Activated CD4-positive, alpha-beta T cell treated with anti-CD3 and anti-CD28 coated beads, Interleukin-2, amount 50 U/mL, for 48 hours (primary cell): ENCODE results near the gene TYMS.
A peak's percentile ranks its signal among the peaks of the same experiment; 100 is the strongest.
"Not testable (repeated sequence)": the region's sequence is repeated elsewhere in the genome, so short reads cannot be mapped to it uniquely, and the experiment has no call there.

Experiments used
- DNase-seq, 2 experiments: peaks; one replicate each; pipeline ENCODE4 v3.0.0-alpha.2; 2020

Gene TYMS

GRCh38 chr18:679516-679915, 22.1 kb downstream of the TYMS start:
- DNase-seq = no peak

- DNase-seq = no peak
Observed at GRCh38 chr18:680392-680791, 22.9 kb downstream of the TYMS start.

GRCh38 chr18:681985-682384, 24.5 kb downstream of the TYMS start:
- peak; percentile 32 to 58 for DNase-seq

GRCh38 chr18:682416-682815, 25.0 kb downstream of the TYMS start:
- not testable (repeated sequence) for DNase-seq

- no peak for DNase-seq
Observed at GRCh38 chr18:682833-683232, 25.4 kb downstream of the TYMS start.

GRCh38 chr18:683531-683930, 26.1 kb downstream of the TYMS start:
- DNase-seq = no peak

GRCh38 chr18:685438-685837, 28.0 kb downstream of the TYMS start:
- DNase-seq = no peak

GRCh38 chr18:686339-687111, 29.1 kb downstream of the TYMS start:
- no peak for DNase-seq

GRCh38 chr18:688323-688722, 30.9 kb downstream of the TYMS start:
- no peak for DNase-seq

GRCh38 chr18:692824-693223, 35.4 kb downstream of the TYMS start:
- no peak for DNase-seq

GRCh38 chr18:693466-694187, 36.2 kb downstream of the TYMS start:
- no peak for DNase-seq

- DNase-seq = no peak
Observed at GRCh38 chr18:697012-697411, 39.6 kb downstream of the TYMS start.

- DNase-seq = no peak
Observed at GRCh38 chr18:697800-698199, 40.3 kb downstream of the TYMS start.

- no peak for DNase-seq
Observed at GRCh38 chr18:703213-703967, 45.9 kb downstream of the TYMS start.

GRCh38 chr18:706405-706804, 49.0 kb downstream of the TYMS start:
- no peak for DNase-seq

GRCh38 chr18:708096-708495, 50.6 kb downstream of the TYMS start:
- no peak for DNase-seq

GRCh38 chr18:709771-710170, 52.3 kb downstream of the TYMS start:
- no peak for DNase-seq

GRCh38 chr18:710418-711300, 53.2 kb downstream of the TYMS start:
- DNase-seq = no peak

- no peak for DNase-seq
Observed at GRCh38 chr18:711310-711656, 53.8 kb downstream of the TYMS start.

GRCh38 chr18:711657-712400, 54.4 kb downstream of the TYMS start:
- DNase-seq = peak; percentile 69 to 78

- DNase-seq = peak; percentile 84 to 89
Observed at GRCh38 chr18:712401-713134, 55.1 kb downstream of the TYMS start, which contains the start of gene ENOSF1. ENOSF1 (minus strand) TSS chr18:712630; CDS start chr18:712587, 43 bp downstream.
